Measurements from ENCODE around the gene YBX2.

DNA sequence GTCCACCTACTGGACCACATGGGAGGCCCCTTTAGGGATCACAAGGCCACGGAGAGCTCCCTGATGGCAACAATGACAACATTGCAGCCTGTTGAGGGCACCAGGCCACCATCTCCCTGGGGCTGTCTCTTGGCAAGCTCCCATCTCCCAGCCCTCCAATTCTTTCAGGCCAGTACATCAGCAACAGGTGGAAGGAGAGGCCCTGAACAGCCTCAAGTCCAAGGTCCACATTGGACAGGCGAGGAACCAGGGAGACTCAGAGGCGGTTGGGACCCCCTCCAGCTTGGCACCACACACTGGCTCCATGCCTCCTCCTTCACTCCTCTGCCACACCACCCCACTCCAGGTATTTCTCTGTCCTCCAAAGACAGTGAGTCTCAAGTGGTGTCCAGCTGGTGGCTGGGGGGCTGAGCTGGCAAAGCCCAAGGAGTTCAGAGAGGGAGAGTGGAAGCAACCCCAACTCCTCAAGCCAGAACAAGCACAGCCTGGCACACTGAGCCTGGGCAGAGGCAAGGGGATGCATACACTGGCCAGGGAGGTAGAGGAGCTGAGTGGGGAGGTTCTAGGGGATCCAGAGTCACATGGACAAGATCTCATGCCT is 40.6 kb upstream of the YBX2 start:
- TF ChIP-seq, protein P1, sequence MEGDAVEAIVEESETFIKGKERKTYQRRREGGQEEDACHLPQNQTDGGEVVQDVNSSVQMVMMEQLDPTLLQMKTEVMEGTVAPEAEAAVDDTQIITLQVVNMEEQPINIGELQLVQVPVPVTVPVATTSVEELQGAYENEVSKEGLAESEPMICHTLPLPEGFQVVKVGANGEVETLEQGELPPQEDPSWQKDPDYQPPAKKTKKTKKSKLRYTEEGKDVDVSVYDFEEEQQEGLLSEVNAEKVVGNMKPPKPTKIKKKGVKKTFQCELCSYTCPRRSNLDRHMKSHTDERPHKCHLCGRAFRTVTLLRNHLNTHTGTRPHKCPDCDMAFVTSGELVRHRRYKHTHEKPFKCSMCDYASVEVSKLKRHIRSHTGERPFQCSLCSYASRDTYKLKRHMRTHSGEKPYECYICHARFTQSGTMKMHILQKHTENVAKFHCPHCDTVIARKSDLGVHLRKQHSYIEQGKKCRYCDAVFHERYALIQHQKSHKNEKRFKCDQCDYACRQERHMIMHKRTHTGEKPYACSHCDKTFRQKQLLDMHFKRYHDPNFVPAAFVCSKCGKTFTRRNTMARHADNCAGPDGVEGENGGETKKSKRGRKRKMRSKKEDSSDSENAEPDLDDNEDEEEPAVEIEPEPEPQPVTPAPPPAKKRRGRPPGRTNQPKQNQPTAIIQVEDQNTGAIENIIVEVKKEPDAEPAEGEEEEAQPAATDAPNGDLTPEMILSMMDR (IDR thresholded peaks at IDR 0.05; ENCODE audit: insufficient read depth, low read length): no peak
- TF ChIP-seq SPI1 (IDR thresholded peaks at IDR 0.05; ENCODE audit: borderline replicate concordance, low read depth) (no peak), GABPA (IDR thresholded peaks at IDR 0.05; ENCODE audit: low read depth) (no peak)

Measured in HL-60 (cell line).